Mesodermal cell (in vitro differentiated cells): ENCODE results near the gene ITM2A. TPM values are rescaled to one million over a fixed set of nuclear protein-coding genes. Genes with fewer than 3 reads are reported as not detected.

ENCODE experiments used
- H3K27ac ChIP-seq: 2 replicates; pipeline ENCODE4 v1.7.0; 2013; ENCODE audit warnings: mild to moderate bottlenecking, low read depth, low read length, moderate library complexity; ENCODE audit not compliant: severe bottlenecking
- H3K36me3 ChIP-seq: 2 replicates; pipeline ENCODE4 v1.7.1; 2013; ENCODE audit warnings: mild to moderate bottlenecking, low read length, moderate library complexity; ENCODE audit not compliant: control insufficient read depth, insufficient read depth
- H3K4me1 ChIP-seq: one replicate; pipeline ENCODE4 v1.7.1; 2013; ENCODE audit warnings: mild to moderate bottlenecking, low read length; ENCODE audit not compliant: insufficient read depth, control insufficient read depth, poor library complexity, severe bottlenecking
- H3K4me3 ChIP-seq: 2 replicates; pipeline ENCODE4 v1.7.0; 2013; ENCODE audit warnings: low read length, control low read depth, mild to moderate bottlenecking; ENCODE audit not compliant: insufficient read depth, poor library complexity, severe bottlenecking; ENCODE audit errors: extremely low read depth
- H3K9me3 ChIP-seq: 2 replicates; pipeline ENCODE4 v1.7.1; 2013; ENCODE audit warnings: mild to moderate bottlenecking, low read length, moderate library complexity; ENCODE audit not compliant: control insufficient read depth
- WGBS, 2 experiments: methylation state at CpG; one replicate each; pipeline ENCODE4 v1.1.5; 2013; ENCODE audit warnings: missing lambda C conversion rate in 2 of 2; ENCODE audit not compliant: insufficient coverage in 2 of 2; 5-methylcytosine and 5-hydroxymethylcytosine counted together
- polyA plus RNA-seq, 2 experiments: library from polyadenylated mRNA; stranded (reverse); fragments of 50-300 nt; gene quantifications; one replicate each; pipeline ENCODE4 v1.2.3, GENCODE V29; 2013

ITM2A gene
- polyA plus RNA-seq (2013, experiment 1 of 2), result 25.7 TPM
- 20.4 TPM for polyA plus RNA-seq (2013, experiment 2 of 2)

DNA sequence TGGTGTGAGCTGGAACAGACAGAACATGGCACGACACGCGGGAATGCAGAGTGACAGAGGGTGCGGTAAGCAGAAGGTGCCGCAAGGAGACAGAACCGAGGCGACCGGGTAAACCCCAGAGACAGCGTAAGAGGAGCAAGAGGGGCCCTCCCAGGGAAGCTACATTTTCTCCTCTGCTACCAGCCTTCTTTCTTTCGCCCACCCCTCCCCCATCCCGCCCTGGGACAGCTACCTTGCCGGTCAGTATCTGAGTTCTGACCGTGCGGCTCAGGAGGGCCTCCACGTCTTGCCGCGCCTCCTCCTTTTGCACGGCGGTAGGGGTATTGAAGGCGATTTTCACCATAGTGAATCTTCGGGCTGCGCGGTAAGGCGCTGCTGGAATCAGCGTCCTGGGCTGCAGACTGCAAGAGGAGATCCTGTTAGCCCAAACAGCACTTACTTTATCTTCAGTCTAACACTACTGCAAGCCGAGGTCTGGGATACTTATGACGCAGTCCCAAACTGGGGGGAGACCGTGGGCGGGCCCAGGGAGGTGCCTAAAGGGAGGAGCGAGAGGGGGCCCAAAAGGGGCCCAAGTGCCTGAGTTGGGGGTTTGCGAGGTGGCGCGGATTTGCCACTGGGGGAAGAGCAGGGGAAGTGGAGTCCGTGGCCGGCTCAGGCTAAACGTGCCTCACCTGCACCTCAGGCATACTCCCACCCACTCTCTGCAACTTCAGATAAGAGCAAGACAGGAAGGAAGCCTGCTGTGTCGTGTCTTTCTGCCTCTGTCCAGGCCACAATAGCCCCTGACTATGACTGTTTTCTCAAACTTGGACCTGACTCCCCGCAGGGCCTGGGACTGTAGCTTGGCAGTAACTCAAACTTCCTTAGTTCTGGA lies at the start of gene ITM2A:
ITM2A (minus strand) TSS at position 462 of the 877 bp plus-strand sequence; CDS start at position 343, 119 bp downstream.
- Histone ChIP-seq H3K4me3 (peak within 1 kb of the TSS; percentile 36), H3K36me3 (no peaks in the 10 kb centered on the region), H3K9me3 (no peaks in the 10 kb centered on the region), H3K4me1 (no peaks in the 10 kb centered on the region), H3K27ac (peak within 1 kb of the TSS; percentile 71)
- 0 to 3% methylated on average over 5 to 9 of the region's 38 CpGs for WGBS, 2 experiments

DNA sequence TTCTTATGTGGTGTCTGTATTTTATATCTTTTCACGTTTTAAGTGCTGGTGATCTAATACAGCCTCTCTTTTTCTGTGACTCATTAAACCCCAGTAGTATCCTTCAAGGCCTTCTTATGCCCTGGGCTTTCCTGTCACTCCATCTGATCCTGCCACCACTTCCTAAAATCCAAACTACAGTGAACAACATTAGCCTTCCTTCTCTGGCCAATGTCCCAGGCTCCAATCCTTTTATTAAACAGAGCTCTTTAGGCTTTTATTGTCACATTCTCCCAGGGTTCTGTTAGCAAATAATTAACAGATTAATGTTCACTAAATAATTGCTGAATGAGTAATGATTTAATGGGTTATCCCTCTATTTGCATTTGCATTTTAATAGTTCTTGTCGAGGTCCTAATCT lies 47.9 kb upstream of the ITM2A start:
- Histone ChIP-seq H3K36me3 (no peaks in the 10 kb centered on the region), H3K4me3 (no peak overlapping the region), H3K9me3 (no peaks in the 10 kb centered on the region), H3K4me1 (no peaks in the 10 kb centered on the region), H3K27ac (no peak overlapping the region)
- WGBS, 2 experiments, result no CpG with 5 or more reads among the region's 2 CpGs

DNA sequence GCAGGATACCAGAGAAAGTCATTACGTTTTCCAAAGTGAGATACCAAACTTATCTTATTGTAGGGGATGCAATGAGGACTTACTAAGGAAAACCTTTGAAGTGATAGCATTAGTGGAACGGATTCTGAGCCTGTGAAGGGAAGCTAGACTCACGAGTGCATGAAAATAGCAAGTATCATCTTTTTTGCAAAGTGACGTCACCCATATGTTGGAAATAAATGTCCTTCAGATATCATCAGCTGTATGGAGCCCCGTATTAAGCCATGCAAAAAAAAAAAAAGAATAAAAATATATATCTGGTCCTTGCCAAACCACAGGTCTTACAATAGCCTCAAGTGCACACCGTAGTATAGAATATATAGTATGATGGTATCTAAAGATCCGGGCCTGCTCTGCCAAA lies 46.8 kb upstream of the ITM2A start:
- H3K36me3 ChIP-seq, result no peaks in the 10 kb centered on the region
- 100% methylated on average over 1 of the region's 7 CpGs; no CpG with 5 or more reads in 1 of the 2 experiments for WGBS, 2 experiments
- no peaks in the 10 kb centered on the region for H3K4me1 ChIP-seq
- no peak overlapping the region for H3K27ac ChIP-seq
- no peak overlapping the region for H3K4me3 ChIP-seq
- H3K9me3 ChIP-seq, result no peaks in the 10 kb centered on the region

- Histone ChIP-seq H3K9me3 (no peaks in the 10 kb centered on the region), H3K36me3 (no peaks in the 10 kb centered on the region), H3K4me1 (no peaks in the 10 kb centered on the region), H3K4me3 (no peak overlapping the region), H3K27ac (no peak overlapping the region)
- no CpG with 5 or more reads among the region's 6 CpGs for WGBS, 2 experiments
Measured at GRCh38 chrX:79412972-79413371, 45.8 kb upstream of the ITM2A start.

GRCh38 chrX:79412166-79412565 lies 45.0 kb upstream of the ITM2A start:
- H3K27ac ChIP-seq, result no peak overlapping the region
- H3K4me1 ChIP-seq, result no peaks in the 10 kb centered on the region
- H3K4me3 ChIP-seq, result no peak overlapping the region
- H3K9me3 ChIP-seq, result no peaks in the 10 kb centered on the region
- WGBS, 2 experiments, result no CpG with 5 or more reads among the region's 3 CpGs
- no peaks in the 10 kb centered on the region for H3K36me3 ChIP-seq

GRCh38 chrX:79409657-79410056 lies 42.5 kb upstream of the ITM2A start:
- Histone ChIP-seq H3K36me3 (no peaks in the 10 kb centered on the region), H3K4me1 (no peaks in the 10 kb centered on the region), H3K4me3 (no peak overlapping the region), H3K27ac (no peak overlapping the region), H3K9me3 (no peaks in the 10 kb centered on the region)

DNA sequence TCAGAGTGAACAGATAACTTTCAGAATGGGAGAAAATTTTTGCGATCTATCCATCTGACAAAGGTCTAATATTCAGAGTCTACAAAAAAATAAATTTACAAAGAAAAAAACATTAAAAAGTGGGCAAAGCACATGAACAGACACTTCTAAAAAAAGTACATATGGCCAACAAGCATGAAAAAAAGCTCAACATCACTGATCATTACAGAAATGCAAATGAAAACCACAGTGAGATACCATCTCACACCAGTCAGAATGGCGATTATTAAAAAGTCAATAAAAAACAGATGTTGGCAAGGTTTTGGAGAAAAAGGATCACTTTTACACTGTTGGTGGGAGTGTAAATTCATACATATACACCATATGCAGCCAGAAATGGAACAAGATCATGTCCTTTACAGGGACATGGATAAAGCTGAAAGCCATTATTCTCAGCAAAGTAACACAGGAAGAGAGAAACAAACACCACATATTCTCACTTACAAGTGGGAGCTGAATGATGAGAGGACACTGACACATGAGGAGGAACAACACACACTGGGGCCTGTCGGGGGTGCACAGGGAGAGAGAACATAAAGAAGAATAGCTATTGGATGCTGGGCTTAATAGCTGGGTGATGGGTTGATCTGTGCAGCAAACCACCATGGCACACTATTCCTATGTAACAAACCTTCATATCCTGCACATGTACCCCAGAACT lies 41.6 kb upstream of the ITM2A start:
- no CpG with 5 or more reads among the region's 3 CpGs for WGBS, 2 experiments
- Histone ChIP-seq H3K36me3 (no peaks in the 10 kb centered on the region), H3K4me3 (no peak overlapping the region), H3K9me3 (no peaks in the 10 kb centered on the region), H3K4me1 (no peaks in the 10 kb centered on the region), H3K27ac (no peak overlapping the region)

GRCh38 chrX:79400623-79401022 lies 33.5 kb upstream of the ITM2A start:
- no peaks in the 10 kb centered on the region for H3K36me3 ChIP-seq
- WGBS, 2 experiments, result no CpG with 5 or more reads among the region's 4 CpGs
- no peak overlapping the region for H3K27ac ChIP-seq
- H3K4me1 ChIP-seq, result no peaks in the 10 kb centered on the region
- H3K4me3 ChIP-seq, result no peak overlapping the region
- no peaks in the 10 kb centered on the region for H3K9me3 ChIP-seq

DNA sequence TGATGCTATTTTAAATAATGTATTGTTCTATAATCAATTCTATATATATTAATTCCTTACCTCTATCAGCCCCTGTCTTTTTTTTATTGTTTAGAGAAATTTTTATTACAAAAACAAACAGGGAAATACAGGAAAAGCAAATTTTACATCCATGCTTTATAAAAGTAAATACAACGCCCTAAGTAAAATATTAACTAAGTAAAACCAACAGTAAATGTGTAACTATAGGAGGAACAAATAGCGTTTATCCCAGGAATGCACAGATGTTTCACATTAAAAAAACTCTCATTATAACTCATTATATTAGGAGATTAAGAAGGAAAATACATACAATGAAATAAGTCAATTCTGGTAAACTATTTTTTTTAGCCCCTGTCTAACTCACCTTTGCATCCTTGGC lies 8.2 kb upstream of the ITM2A start:
- WGBS, 2 experiments, result no CpG with 5 or more reads among the region's 2 CpGs
- Histone ChIP-seq H3K4me3 (no peak overlapping the region), H3K36me3 (no peaks in the 10 kb centered on the region), H3K9me3 (no peaks in the 10 kb centered on the region), H3K4me1 (no peaks in the 10 kb centered on the region), H3K27ac (no peak overlapping the region)

GRCh38 chrX:79371640-79372039 lies 4.5 kb upstream of the ITM2A start:
- no peak overlapping the region for H3K4me3 ChIP-seq
- no CpG with 5 or more reads among the region's 1 CpG for WGBS, 2 experiments
- no peaks in the 10 kb centered on the region for H3K4me1 ChIP-seq
- no peaks in the 10 kb centered on the region for H3K9me3 ChIP-seq
- H3K36me3 ChIP-seq, result no peaks in the 10 kb centered on the region
- no peak overlapping the region for H3K27ac ChIP-seq

DNA sequence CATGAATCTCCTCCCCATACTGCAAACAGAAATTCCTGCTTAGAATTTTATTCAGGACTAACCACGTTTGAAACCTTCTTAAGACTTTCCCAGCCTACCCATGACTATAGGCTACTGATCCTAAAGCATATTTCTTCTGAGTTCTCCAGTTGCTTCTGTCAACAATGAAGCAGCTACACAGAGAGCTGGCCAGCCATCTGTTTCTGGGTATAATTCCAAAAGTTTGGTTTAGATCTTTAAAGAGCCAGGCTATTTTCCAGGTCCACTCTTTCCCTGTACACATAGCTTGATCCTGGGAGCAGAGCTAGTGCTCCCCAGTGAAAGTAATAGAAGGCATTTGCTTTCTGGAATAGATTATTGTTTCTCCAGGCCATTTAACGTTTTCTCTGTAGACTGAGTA lies 4.0 kb upstream of the ITM2A start:
- H3K27ac ChIP-seq, result no peak overlapping the region
- no peak overlapping the region for H3K4me3 ChIP-seq
- H3K4me1 ChIP-seq, result no peaks in the 10 kb centered on the region
- no peaks in the 10 kb centered on the region for H3K9me3 ChIP-seq
- WGBS, 2 experiments, result 57% methylated on average over 1 of the region's 2 CpGs; no CpG with 5 or more reads in 1 of the 2 experiments
- H3K36me3 ChIP-seq, result no peaks in the 10 kb centered on the region
